Testis (tissue), 3 donors: ENCODE data around the gene SLC25A30. TPM values are rescaled to one million over a fixed set of nuclear protein-coding genes. Genes with fewer than 3 reads are reported as not detected.

Experiments used
- DNase-seq: peaks from one replicate; pipeline ENCODE4 v3.0.0-alpha.2; 2019
- H3K27ac ChIP-seq, 2 donors: fragments of 200-600 bp; sonication (generic); one replicate each; pipeline ENCODE4 v1.5.1; 2019
- H3K27me3 ChIP-seq: fragments of 200-600 bp; sonication (generic); one replicate; pipeline ENCODE4 v1.5.1; 2019
- H3K36me3 ChIP-seq: fragments of 200-600 bp; sonication (generic); one replicate; pipeline ENCODE4 v1.5.1; 2017; ENCODE audit warnings: low read depth; ENCODE audit errors: missing control alignments
- H3K4me1 ChIP-seq: fragments of 200-600 bp; sonication (generic); one replicate; pipeline ENCODE4 v1.5.1; 2019
- H3K4me3 ChIP-seq, 2 donors: fragments of 200-600 bp; sonication (generic); one replicate each; pipeline ENCODE4 v1.5.1; 2017 to 2019
- H3K9me3 ChIP-seq: fragments of 200-600 bp; sonication (generic); one replicate; pipeline ENCODE4 v1.5.1; 2017
- CTCF ChIP-seq, 3 experiments: fragments of 450-650 bp in 2 of 3; fragments of 200-600 bp in 1 of 3; sonication (generic) in 1 of 3; IDR thresholded peaks; one replicate each; pipeline ENCODE4 v1.5.1; 2016 to 2019; ENCODE audit warnings: antibody characterized with exemption in 3 of 3, mild to moderate bottlenecking in 2 of 3, moderate library complexity in 1 of 3
- POLR2A ChIP-seq: fragments of 450-650 bp; IDR thresholded peaks from one replicate; pipeline ENCODE4 v1.6.1; 2017; ENCODE audit warnings: antibody characterized with exemption, mild to moderate bottlenecking, moderate library complexity
- WGBS, 2 donors: methylation state at CpG; one replicate each; pipeline ENCODE4 v1.1.5; 2018; 5-methylcytosine and 5-hydroxymethylcytosine counted together
- intact Hi-C: fragments of 100-400 bp; cut with DNase I; formaldehyde crosslinking; loops from one replicate; pipeline ENCODE4 v1.15.1; 2023; ENCODE audit warnings: low total_unique reads
- polyA plus RNA-seq: library from polyadenylated mRNA; stranded (reverse); fragments of 350-450 nt; fragmentation: Illumina TruSeq; extraction: RNeasy Lipid Tissue Mini Kit (QIAGEN cat#74804); gene quantifications from one replicate; pipeline ENCODE4 v1.2.3, GENCODE V29; 2014; ENCODE audit warnings: low read depth, low replicate concordance; ENCODE audit not compliant: insufficient read depth
- total RNA-seq, 2 donors: library from RNA; depleted of rRNA; stranded (reverse); fragments of >200 nt; gene quantifications; one replicate each; pipeline ENCODE4 v1.2.3, GENCODE V29; 2016

SLC25A30 gene
- total and polyA plus RNA-seq, 3 donors from 2014 or later = 14.5 to 16.4 (median 15.7) TPM

GRCh38 chr13:45446181-45446580 is 28.0 kb upstream of the SLC25A30 start:
- intact Hi-C loops = no loop called here
- WGBS, 2 donors = 89 to 93% methylated on average over 7 of the region's 7 CpGs
- H3K4me3 ChIP-seq = no peak overlapping the region
- no peaks in the 10 kb centered on the region for H3K36me3 ChIP-seq
- H3K4me1 ChIP-seq = peaks cover 10% of the 10 kb centered on the region
- no peaks in the 10 kb centered on the region for H3K27me3 ChIP-seq
- H3K9me3 ChIP-seq = no peaks in the 10 kb centered on the region
- no peak for DNase-seq
- no peak for TF ChIP-seq CTCF (IDR thresholded peaks at IDR 0.05)
- no peak for TF ChIP-seq POLR2A
- no peak overlapping the region for H3K27ac ChIP-seq

GRCh38 chr13:45445053-45445452 is 26.9 kb upstream of the SLC25A30 start:
- Histone ChIP-seq H3K36me3 (no peaks in the 10 kb centered on the region), H3K27ac (no peak overlapping the region), H3K4me1 (peaks cover 21% of the 10 kb centered on the region), H3K9me3 (no peaks in the 10 kb centered on the region), H3K4me3 (no peak overlapping the region), H3K27me3 (no peaks in the 10 kb centered on the region)
- TF ChIP-seq CTCF (IDR thresholded peaks at IDR 0.05) = no peak
- TF ChIP-seq POLR2A = no peak
- DNase-seq = no peak
- intact Hi-C loops = no loop called here
- 76 to 87% methylated on average over 6 of the region's 6 CpGs for WGBS, 2 donors

- Histone ChIP-seq H3K4me3 (no peak overlapping the region), H3K36me3 (no peaks in the 10 kb centered on the region), H3K9me3 (no peaks in the 10 kb centered on the region), H3K4me1 (peaks cover 27% of the 10 kb centered on the region), H3K27ac (peak overlapping the region; percentile 32 to 79), H3K27me3 (no peaks in the 10 kb centered on the region)
- DNase-seq = no peak
- intact Hi-C loops = no loop called here
- TF ChIP-seq POLR2A (no peak), CTCF (IDR thresholded peaks at IDR 0.05) (peak in 2 of 3 experiments; percentile 12 to 14)
- WGBS, 2 donors = 30 to 36% methylated on average over 2 of the region's 2 CpGs
Observed at GRCh38 chr13:45441633-45442032, 23.5 kb upstream of the SLC25A30 start.

- Histone ChIP-seq H3K36me3 (no peaks in the 10 kb centered on the region), H3K4me1 (peaks cover 27% of the 10 kb centered on the region), H3K27me3 (no peaks in the 10 kb centered on the region), H3K9me3 (no peaks in the 10 kb centered on the region), H3K4me3 (no peak overlapping the region), H3K27ac (peak overlapping the region; percentile 42 to 79)
- no peak for DNase-seq
- WGBS, 2 donors = 70 to 77% methylated on average over 3 of the region's 3 CpGs
- intact Hi-C loops = no loop called here
- TF ChIP-seq CTCF (IDR thresholded peaks at IDR 0.05) (no peak), POLR2A (no peak)
Observed at GRCh38 chr13:45439781-45440462, 21.7 kb upstream of the SLC25A30 start.

- TF ChIP-seq POLR2A (no peak), CTCF (IDR thresholded peaks at IDR 0.05) (no peak)
- intact Hi-C loops = no loop called here
- no peaks in the 10 kb centered on the region for H3K9me3 ChIP-seq
- H3K4me3 ChIP-seq = no peak overlapping the region
- H3K4me1 ChIP-seq = peaks cover 27% of the 10 kb centered on the region
- no peaks in the 10 kb centered on the region for H3K27me3 ChIP-seq
- H3K36me3 ChIP-seq = no peaks in the 10 kb centered on the region
- DNase-seq = no peak
- peak overlapping the region in 1 of 2 donors; percentile 79 for H3K27ac ChIP-seq
- WGBS, 2 donors = 88 to 94% methylated on average over 4 of the region's 4 CpGs
Observed at GRCh38 chr13:45439008-45439407, 20.8 kb upstream of the SLC25A30 start.
